Neural cell (in vitro differentiated cells): ENCODE results near the gene NOL11. TPM values are rescaled to one million over a fixed set of nuclear protein-coding genes. Genes with fewer than 3 reads are reported as not detected.
"Not testable (repeated sequence)": the region's sequence is repeated elsewhere in the genome, so short reads cannot be mapped to it uniquely, and the experiment has no call there.

Source experiments
- H2AFZ ChIP-seq: fragments of 200-600, 300-800 bp; sonication (generic), shearing (Covaris generic); 2 replicates; pipeline ENCODE4 v1.6.0; 2014; ENCODE audit warnings: low read depth, mild to moderate bottlenecking, antibody characterized with exemption, low read length, moderate library complexity
- H3F3A ChIP-seq: fragments of 200-600 bp; shearing (Covaris generic); 2 replicates; pipeline ENCODE4 v1.6.1; 2016; ENCODE audit warnings: mild to moderate bottlenecking, moderate library complexity, mixed read lengths, antibody characterized with exemption, low read length; ENCODE audit not compliant: insufficient read depth, poor library complexity, severe bottlenecking
- H3K27ac ChIP-seq: fragments of 200-600, 300-800 bp; sonication (generic), shearing (Covaris generic); 2 replicates; pipeline ENCODE4 v1.5.1; 2014; ENCODE audit warnings: mild to moderate bottlenecking, low read length, moderate library complexity
- H3K27me3 ChIP-seq: fragments of 300-800, 200-600 bp; sonication (generic), shearing (Covaris generic); 2 replicates; pipeline ENCODE4 v1.6.0; 2014; ENCODE audit warnings: mild to moderate bottlenecking, low read depth, low read length, moderate library complexity; ENCODE audit not compliant: insufficient read depth
- H3K36me3 ChIP-seq: fragments of 300-800, 200-600 bp; sonication (generic), shearing (Covaris generic); 2 replicates; pipeline ENCODE4 v1.5.1; 2014; ENCODE audit warnings: mild to moderate bottlenecking, antibody characterized with exemption, low read length, moderate library complexity; ENCODE audit not compliant: insufficient read depth
- H3K4me2 ChIP-seq: fragments of 300-800, 200-600 bp; sonication (generic), shearing (Covaris generic); 2 replicates; pipeline ENCODE4 v1.6.0; 2014; ENCODE audit warnings: mild to moderate bottlenecking, low read length
- H3K4me3 ChIP-seq: fragments of 300-800, 200-600 bp; sonication (generic), shearing (Covaris generic); 2 replicates; pipeline ENCODE4 v1.5.1; 2014; ENCODE audit warnings: mild to moderate bottlenecking, low read length, moderate library complexity
- H3K79me2 ChIP-seq: fragments of 200-600 bp; shearing (Covaris generic); replicated peaks from 2 replicates; pipeline ENCODE4 v1.6.0; 2014; ENCODE audit warnings: mild to moderate bottlenecking, low read length, moderate library complexity; ENCODE audit not compliant: insufficient read depth
- H3K9ac ChIP-seq: fragments of 300-800, 200-600 bp; sonication (generic), shearing (Covaris generic); 2 replicates; pipeline ENCODE4 v1.6.1; 2016; ENCODE audit warnings: mild to moderate bottlenecking, low read length, mixed read lengths
- H3K9me2 ChIP-seq: fragments of 200-600 bp; shearing (Covaris generic); 2 replicates; pipeline ENCODE4 v1.6.1; 2016; ENCODE audit warnings: mild to moderate bottlenecking, low read length, mixed read lengths; ENCODE audit not compliant: insufficient read depth
- H3K9me3 ChIP-seq: fragments of 200-600, 300-800 bp; sonication (generic), shearing (Covaris generic); 2 replicates; pipeline ENCODE4 v1.6.1; 2016; ENCODE audit warnings: mild to moderate bottlenecking, mixed run types, low read length, moderate library complexity, mixed read lengths
- H4K20me1 ChIP-seq: fragments of 200-600 bp; shearing (Covaris generic); 2 replicates; pipeline ENCODE4 v1.6.1; 2016; ENCODE audit warnings: mild to moderate bottlenecking, mixed run types; ENCODE audit not compliant: insufficient read depth
- EP300 ChIP-seq: fragments of 450-650 bp; conservative IDR thresholded peaks from 2 replicates; pipeline ENCODE4 v1.6.1; 2014; ENCODE audit warnings: antibody characterized with exemption, mild to moderate bottlenecking, moderate library complexity; ENCODE audit not compliant: poor library complexity, severe bottlenecking
- EZH2 ChIP-seq: fragments of 200-600, 300-800 bp; shearing (Covaris generic), sonication (generic); IDR thresholded peaks from 2 replicates; pipeline ENCODE4 v1.6.1; 2014; ENCODE audit warnings: antibody characterized with exemption, low read length, borderline replicate concordance, mild to moderate bottlenecking; ENCODE audit not compliant: insufficient read depth, poor library complexity, severe bottlenecking
- MXI1 ChIP-seq: fragments of 450-650 bp; conservative IDR thresholded peaks from 2 replicates; pipeline ENCODE4 v1.6.1; 2014; ENCODE audit warnings: antibody characterized with exemption, mild to moderate bottlenecking; ENCODE audit not compliant: poor library complexity, severe bottlenecking
- POLR2AphosphoS5 ChIP-seq: IDR thresholded peaks from 2 replicates; pipeline ENCODE4 v1.6.1; 2012
- RAD21 ChIP-seq: fragments of 450-650 bp; conservative IDR thresholded peaks from 2 replicates; pipeline ENCODE4 v1.6.1; 2014; ENCODE audit warnings: antibody characterized with exemption, mild to moderate bottlenecking, moderate library complexity
- SMC3 ChIP-seq: fragments of 450-650 bp; conservative IDR thresholded peaks from 2 replicates; pipeline ENCODE4 v1.6.1; 2014; ENCODE audit warnings: antibody characterized with exemption, mild to moderate bottlenecking, moderate library complexity; ENCODE audit not compliant: poor library complexity
- TAF1 ChIP-seq: IDR thresholded peaks from 2 replicates; pipeline ENCODE4 v1.6.1; 2012; ENCODE audit warnings: low read depth
- polyA plus RNA-seq: library from polyadenylated mRNA; depleted of rRNA; stranded (reverse); fragments of >200 nt; gene quantifications from 2 replicates; pipeline ENCODE4 v1.2.3, GENCODE V29; 2014
- TF ChIP-seq, protein P1 (sequence below): fragments of 450-650 bp; IDR thresholded peaks from 2 replicates; pipeline ENCODE4 v1.5.1; 2014; ENCODE audit warnings: antibody characterized with exemption, mild to moderate bottlenecking, moderate library complexity; ENCODE audit not compliant: poor library complexity, severe bottlenecking
- TF ChIP-seq, protein P2 (sequence below): IDR thresholded peaks from 2 replicates; pipeline ENCODE4 v1.6.1; 2012; ENCODE audit warnings: borderline replicate concordance

Gene NOL11
- polyA plus RNA-seq, 1 donor from 2014 or later, result 59.7 TPM

DNA sequence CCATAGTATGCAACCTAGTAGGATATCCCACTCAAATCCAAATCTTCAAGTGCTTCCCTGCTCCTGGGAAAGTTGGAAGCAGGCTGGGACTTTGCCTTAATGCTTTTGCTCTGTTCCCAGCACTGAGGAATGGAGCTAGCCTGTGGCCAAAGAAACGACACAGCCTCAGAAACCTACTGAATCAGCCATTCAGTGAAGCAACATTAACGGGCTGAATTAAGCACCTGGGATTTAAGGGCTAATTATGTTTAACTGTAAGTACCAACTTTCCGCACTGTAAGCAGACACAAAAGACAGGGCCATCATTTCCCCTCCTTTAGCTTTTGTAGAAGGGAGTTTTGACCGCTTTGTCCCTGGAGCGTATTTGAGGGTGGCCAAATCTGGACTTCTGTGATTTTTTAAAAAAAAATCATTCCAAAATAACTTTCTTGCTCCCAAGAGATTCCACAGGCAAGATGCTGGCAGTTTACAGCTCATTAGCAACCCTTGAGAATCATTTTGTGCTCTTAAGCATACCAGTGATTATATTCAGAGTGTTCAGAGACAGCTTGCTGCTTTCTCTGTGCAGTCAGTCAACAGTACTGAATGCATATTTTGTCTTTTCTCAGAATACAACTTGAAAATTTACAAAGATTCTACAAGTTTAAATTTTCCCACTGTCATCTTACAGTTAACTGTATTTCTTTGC is 17.6 kb upstream of the NOL11 start:
- no peaks in the 10 kb centered on the region for H3F3A ChIP-seq
- no peak overlapping the region for H3K27ac ChIP-seq
- H3K79me2 ChIP-seq, result no peaks in the 10 kb centered on the region
- no peaks in the 10 kb centered on the region for H4K20me1 ChIP-seq
- H3K36me3 ChIP-seq, result no peaks in the 10 kb centered on the region
- H2AFZ ChIP-seq, result no peak overlapping the region
- no peak overlapping the region for H3K4me3 ChIP-seq
- no peak for TF ChIP-seq SMC3
- no peak for TF ChIP-seq RAD21
- TF ChIP-seq, protein P1, sequence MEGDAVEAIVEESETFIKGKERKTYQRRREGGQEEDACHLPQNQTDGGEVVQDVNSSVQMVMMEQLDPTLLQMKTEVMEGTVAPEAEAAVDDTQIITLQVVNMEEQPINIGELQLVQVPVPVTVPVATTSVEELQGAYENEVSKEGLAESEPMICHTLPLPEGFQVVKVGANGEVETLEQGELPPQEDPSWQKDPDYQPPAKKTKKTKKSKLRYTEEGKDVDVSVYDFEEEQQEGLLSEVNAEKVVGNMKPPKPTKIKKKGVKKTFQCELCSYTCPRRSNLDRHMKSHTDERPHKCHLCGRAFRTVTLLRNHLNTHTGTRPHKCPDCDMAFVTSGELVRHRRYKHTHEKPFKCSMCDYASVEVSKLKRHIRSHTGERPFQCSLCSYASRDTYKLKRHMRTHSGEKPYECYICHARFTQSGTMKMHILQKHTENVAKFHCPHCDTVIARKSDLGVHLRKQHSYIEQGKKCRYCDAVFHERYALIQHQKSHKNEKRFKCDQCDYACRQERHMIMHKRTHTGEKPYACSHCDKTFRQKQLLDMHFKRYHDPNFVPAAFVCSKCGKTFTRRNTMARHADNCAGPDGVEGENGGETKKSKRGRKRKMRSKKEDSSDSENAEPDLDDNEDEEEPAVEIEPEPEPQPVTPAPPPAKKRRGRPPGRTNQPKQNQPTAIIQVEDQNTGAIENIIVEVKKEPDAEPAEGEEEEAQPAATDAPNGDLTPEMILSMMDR, result no peak
- no peak for TF ChIP-seq POLR2AphosphoS5
- TF ChIP-seq TAF1, result no peak
- no peak for TF ChIP-seq EZH2
- TF ChIP-seq EP300, result no peak
- TF ChIP-seq, protein P2, sequence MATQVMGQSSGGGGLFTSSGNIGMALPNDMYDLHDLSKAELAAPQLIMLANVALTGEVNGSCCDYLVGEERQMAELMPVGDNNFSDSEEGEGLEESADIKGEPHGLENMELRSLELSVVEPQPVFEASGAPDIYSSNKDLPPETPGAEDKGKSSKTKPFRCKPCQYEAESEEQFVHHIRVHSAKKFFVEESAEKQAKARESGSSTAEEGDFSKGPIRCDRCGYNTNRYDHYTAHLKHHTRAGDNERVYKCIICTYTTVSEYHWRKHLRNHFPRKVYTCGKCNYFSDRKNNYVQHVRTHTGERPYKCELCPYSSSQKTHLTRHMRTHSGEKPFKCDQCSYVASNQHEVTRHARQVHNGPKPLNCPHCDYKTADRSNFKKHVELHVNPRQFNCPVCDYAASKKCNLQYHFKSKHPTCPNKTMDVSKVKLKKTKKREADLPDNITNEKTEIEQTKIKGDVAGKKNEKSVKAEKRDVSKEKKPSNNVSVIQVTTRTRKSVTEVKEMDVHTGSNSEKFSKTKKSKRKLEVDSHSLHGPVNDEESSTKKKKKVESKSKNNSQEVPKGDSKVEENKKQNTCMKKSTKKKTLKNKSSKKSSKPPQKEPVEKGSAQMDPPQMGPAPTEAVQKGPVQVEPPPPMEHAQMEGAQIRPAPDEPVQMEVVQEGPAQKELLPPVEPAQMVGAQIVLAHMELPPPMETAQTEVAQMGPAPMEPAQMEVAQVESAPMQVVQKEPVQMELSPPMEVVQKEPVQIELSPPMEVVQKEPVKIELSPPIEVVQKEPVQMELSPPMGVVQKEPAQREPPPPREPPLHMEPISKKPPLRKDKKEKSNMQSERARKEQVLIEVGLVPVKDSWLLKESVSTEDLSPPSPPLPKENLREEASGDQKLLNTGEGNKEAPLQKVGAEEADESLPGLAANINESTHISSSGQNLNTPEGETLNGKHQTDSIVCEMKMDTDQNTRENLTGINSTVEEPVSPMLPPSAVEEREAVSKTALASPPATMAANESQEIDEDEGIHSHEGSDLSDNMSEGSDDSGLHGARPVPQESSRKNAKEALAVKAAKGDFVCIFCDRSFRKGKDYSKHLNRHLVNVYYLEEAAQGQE, result no peak
- H3K9me2 ChIP-seq, result no peaks in the 10 kb centered on the region
- no peaks in the 10 kb centered on the region for H3K9me3 ChIP-seq
- H3K4me2 ChIP-seq, result no peak overlapping the region
- no peaks in the 10 kb centered on the region for H3K27me3 ChIP-seq
- H3K9ac ChIP-seq, result no peak overlapping the region

DNA sequence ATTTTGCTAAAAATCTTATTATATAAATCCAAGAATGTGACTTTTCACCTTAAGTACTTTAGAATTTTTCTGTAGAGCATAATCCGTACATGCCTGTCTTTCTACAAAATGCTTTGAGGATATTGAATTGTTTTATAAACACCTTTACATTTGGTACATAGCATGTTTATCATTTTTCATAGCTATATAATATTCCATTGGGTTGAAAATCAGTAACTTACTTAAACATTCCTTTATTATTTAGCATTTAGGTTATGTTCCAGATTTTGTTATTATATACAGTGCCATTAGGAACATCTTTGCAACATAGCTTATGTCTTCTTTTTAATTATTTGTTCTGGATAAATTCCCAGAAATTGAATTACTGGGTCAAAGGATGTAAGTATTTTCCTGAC is 17.0 kb upstream of the NOL11 start:
- no peaks in the 10 kb centered on the region for H3K9me3 ChIP-seq
- H3K36me3 ChIP-seq, result no peaks in the 10 kb centered on the region
- no peaks in the 10 kb centered on the region for H3K79me2 ChIP-seq
- H3K27ac ChIP-seq, result no peak overlapping the region
- no peaks in the 10 kb centered on the region for H3K9me2 ChIP-seq
- H3K4me2 ChIP-seq, result no peak overlapping the region
- TF ChIP-seq, protein P2, result no peak
- TF ChIP-seq MXI1, result no peak
- TF ChIP-seq, protein P1, result no peak
- TF ChIP-seq POLR2AphosphoS5, result no peak
- TF ChIP-seq TAF1, result no peak
- H2AFZ ChIP-seq, result no peak overlapping the region
- H3K27me3 ChIP-seq, result no peaks in the 10 kb centered on the region
- no peak overlapping the region for H3K9ac ChIP-seq
- no peak overlapping the region for H3K4me3 ChIP-seq
- no peaks in the 10 kb centered on the region for H4K20me1 ChIP-seq
- H3F3A ChIP-seq, result no peaks in the 10 kb centered on the region

DNA sequence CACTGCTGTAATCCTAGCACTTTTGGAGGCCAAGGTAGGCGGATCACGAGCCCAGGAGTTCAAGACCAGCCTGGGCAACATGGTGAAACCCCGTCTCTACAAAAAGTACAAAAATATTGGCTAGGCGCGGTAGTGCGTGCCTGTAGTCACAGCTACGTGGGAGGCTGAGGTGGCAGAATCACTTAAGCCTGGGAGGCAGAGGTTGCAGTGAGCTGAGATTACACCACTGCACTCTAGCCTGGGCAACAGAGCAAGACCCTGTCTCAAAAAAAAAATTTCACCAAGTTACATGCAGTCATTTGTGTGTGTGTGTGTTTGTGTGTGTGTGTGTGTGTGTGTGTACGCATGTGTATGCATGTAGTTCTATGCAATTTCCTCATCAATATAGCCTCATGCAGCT is 14.9 kb upstream of the NOL11 start:
- not testable (repeated sequence) for H3K27ac ChIP-seq, H3K4me2 ChIP-seq, H3K79me2 ChIP-seq, H3K27me3 ChIP-seq, H3F3A ChIP-seq, H3K9me2 ChIP-seq, H3K4me3 ChIP-seq, H3K9me3 ChIP-seq, H2AFZ ChIP-seq, H4K20me1 ChIP-seq, H3K9ac ChIP-seq, H3K36me3 ChIP-seq
